Tibial artery (tissue), 4 donors: Measurements from ENCODE around the gene ZBTB46.

Experiments
- DNase-seq, 2 donors: peaks; one replicate each; pipeline ENCODE4 v3.0.0-alpha.2; 2019
- H3K27ac ChIP-seq, 2 donors: fragments of 200-600 bp; sonication (generic) in 1 of 2; 1 replicate in 1 of 2; 2 replicates in 1 of 2; pipeline ENCODE4 v1.5.1; 2018 to 2019; ENCODE audit warnings: mild to moderate bottlenecking in 1 of 2
- H3K27me3 ChIP-seq, 2 donors: fragments of 200-600 bp; sonication (generic) in 1 of 2; one replicate each; pipeline versions ENCODE4 v1.5.1 to v1.6.0; 2016 to 2019
- H3K36me3 ChIP-seq, 3 donors: fragments of 200-600 bp; sonication (generic) in 2 of 3; one replicate each; pipeline ENCODE4 v1.5.1; 2016 to 2019; ENCODE audit warnings: mild to moderate bottlenecking in 2 of 3
- H3K4me1 ChIP-seq, 4 donors: fragments of 200-600 bp; sonication (generic) in 2 of 4; 1 replicate in 3 of 4; 2 replicates in 1 of 4; pipeline ENCODE4 v1.5.1; 2016 to 2019
- H3K4me3 ChIP-seq, 2 donors: fragments of 200-600 bp; sonication (generic) in 1 of 2; 1 replicate in 1 of 2; 2 replicates in 1 of 2; pipeline ENCODE4 v1.5.1; 2018 to 2019; ENCODE audit warnings: mild to moderate bottlenecking in 2 of 2
- H3K9me3 ChIP-seq, 3 donors: fragments of 200-600 bp; sonication (generic) in 1 of 3; one replicate each; pipeline ENCODE4 v1.5.1; 2016 to 2019
- intact Hi-C: fragments of 100-400 bp; cut with DNase I; formaldehyde crosslinking; loops from one replicate; pipeline ENCODE4 v1.15.0; 2023; ENCODE audit warnings: low total_unique reads
- TF ChIP-seq, protein P1 (sequence below), 2 experiments: fragments of 200-600 bp in 1 of 2; fragments of 450-650 bp in 1 of 2; IDR thresholded peaks; one replicate each; pipeline ENCODE4 v1.5.1; 2017 to 2019; ENCODE audit warnings: antibody characterized with exemption in 2 of 2, mild to moderate bottlenecking in 1 of 2, moderate library complexity in 1 of 2

ZBTB46 gene

DNA sequence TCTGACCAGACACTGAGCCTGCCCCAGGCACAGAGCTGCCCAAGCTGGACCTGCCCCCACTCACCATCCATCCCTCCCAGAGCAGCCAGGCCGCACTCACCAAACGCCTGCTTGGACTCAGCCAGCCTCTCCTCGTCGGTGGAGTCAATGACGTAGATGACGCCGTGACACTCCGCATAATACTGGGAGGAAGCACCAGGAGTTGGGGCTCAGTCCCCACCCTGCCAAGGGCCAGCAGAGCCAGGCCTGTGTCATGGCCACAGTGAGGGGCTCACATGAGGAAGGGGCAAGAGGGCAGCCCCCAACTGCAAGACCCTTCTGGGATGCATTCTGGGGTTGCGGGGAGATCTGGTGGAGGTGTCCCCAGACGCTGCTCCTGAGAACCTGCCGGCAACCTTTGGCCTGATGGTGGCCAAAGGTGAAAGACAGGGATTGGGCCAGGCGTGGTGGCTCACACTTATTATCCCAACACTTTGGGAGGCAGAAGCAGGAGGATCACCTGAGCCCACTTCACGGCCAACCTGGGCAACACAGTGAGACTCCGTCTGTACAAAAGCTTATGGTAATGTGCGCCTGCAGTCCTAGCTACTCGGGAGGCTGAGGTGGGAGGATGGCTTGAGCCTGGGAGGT is 128.9 kb downstream of the ZBTB46 start:
- TF ChIP-seq, protein P1, sequence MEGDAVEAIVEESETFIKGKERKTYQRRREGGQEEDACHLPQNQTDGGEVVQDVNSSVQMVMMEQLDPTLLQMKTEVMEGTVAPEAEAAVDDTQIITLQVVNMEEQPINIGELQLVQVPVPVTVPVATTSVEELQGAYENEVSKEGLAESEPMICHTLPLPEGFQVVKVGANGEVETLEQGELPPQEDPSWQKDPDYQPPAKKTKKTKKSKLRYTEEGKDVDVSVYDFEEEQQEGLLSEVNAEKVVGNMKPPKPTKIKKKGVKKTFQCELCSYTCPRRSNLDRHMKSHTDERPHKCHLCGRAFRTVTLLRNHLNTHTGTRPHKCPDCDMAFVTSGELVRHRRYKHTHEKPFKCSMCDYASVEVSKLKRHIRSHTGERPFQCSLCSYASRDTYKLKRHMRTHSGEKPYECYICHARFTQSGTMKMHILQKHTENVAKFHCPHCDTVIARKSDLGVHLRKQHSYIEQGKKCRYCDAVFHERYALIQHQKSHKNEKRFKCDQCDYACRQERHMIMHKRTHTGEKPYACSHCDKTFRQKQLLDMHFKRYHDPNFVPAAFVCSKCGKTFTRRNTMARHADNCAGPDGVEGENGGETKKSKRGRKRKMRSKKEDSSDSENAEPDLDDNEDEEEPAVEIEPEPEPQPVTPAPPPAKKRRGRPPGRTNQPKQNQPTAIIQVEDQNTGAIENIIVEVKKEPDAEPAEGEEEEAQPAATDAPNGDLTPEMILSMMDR (IDR thresholded peaks at IDR 0.05): no peak
- Histone ChIP-seq H3K27ac (no peak overlapping the region), H3K27me3 (no peaks in the 10 kb centered on the region), H3K9me3 (no peaks in the 10 kb centered on the region), H3K36me3 (peaks cover 11 to 60% (median 50%) of the 10 kb centered on the region in 3 donors), H3K4me3 (no peak overlapping the region), H3K4me1 (peaks cover 0 to 43% (median 36%) of the 10 kb centered on the region in 4 donors)
- intact Hi-C loops: no loop called here
- DNase-seq: peak in 1 of 2 donors; percentile 59

DNA sequence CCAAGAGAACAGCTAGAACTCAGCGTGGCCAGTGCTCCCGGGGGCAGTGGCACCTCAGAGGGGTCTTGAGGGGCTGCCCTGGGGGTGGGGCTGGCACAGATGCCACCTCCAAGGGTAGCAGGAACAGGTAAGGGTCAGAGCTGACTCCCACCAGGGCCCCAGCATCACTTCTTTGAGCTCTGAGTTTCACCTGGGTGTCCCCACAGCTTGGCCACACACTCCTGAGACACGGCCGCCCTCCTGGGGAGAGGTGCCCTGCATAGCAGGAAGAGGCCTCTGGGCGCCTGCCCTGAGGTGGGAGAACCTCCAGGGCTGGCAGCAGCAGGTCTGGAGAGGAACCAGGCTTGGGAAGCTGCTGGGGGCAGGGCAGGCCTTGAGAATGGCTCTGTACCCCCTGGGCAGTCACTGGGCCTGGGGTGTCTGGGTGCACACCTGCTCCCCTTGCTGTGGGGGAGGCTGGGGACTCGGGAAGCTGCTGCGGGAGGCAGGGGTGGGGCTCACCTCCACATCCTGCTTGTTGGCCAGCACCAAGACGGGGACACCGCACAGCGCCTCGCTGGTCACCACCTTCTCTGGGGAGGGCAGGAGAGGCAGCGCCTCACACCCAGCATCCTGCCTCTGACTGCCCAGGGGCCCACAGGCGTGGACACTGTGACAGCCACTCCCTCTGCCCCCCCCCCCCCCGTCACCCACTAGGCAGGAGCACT is 129.6 kb downstream of the ZBTB46 start:
- Histone ChIP-seq H3K4me3 (no peak overlapping the region), H3K36me3 (peaks cover 11 to 60% (median 50%) of the 10 kb centered on the region in 3 donors), H3K4me1 (peaks cover 0 to 43% (median 37%) of the 10 kb centered on the region in 4 donors), H3K9me3 (no peaks in the 10 kb centered on the region), H3K27ac (no peak overlapping the region), H3K27me3 (no peaks in the 10 kb centered on the region)
- TF ChIP-seq, protein P1 (IDR thresholded peaks at IDR 0.05): no peak
- DNase-seq: peak in 1 of 2 donors; percentile 62
- intact Hi-C loops: no loop called here

DNA sequence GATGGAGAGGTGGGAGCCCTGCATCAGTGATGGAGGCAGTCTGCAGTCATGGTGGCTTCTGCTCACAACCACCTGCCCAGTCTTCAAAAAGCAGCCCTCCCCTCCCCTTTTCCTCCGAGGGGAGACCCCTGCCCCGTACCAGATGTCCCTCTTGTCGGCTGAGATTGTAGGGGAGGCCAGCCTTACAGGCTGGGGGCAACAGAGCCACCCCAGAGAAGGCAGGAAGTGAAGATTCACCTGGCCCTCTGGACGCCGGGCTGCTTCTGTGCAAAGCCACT is 130.1 kb downstream of the ZBTB46 start:
- TF ChIP-seq, protein P1 (IDR thresholded peaks at IDR 0.05): no peak
- no peaks in the 10 kb centered on the region for H3K9me3 ChIP-seq
- H3K4me3 ChIP-seq: no peak overlapping the region
- DNase-seq: no peak
- no peaks in the 10 kb centered on the region for H3K27me3 ChIP-seq
- H3K4me1 ChIP-seq: peaks cover 0 to 43% (median 35%) of the 10 kb centered on the region in 4 donors
- H3K36me3 ChIP-seq: peaks cover 11 to 56% (median 46%) of the 10 kb centered on the region in 3 donors
- H3K27ac ChIP-seq: no peak overlapping the region
- intact Hi-C loops: no loop called here

DNA sequence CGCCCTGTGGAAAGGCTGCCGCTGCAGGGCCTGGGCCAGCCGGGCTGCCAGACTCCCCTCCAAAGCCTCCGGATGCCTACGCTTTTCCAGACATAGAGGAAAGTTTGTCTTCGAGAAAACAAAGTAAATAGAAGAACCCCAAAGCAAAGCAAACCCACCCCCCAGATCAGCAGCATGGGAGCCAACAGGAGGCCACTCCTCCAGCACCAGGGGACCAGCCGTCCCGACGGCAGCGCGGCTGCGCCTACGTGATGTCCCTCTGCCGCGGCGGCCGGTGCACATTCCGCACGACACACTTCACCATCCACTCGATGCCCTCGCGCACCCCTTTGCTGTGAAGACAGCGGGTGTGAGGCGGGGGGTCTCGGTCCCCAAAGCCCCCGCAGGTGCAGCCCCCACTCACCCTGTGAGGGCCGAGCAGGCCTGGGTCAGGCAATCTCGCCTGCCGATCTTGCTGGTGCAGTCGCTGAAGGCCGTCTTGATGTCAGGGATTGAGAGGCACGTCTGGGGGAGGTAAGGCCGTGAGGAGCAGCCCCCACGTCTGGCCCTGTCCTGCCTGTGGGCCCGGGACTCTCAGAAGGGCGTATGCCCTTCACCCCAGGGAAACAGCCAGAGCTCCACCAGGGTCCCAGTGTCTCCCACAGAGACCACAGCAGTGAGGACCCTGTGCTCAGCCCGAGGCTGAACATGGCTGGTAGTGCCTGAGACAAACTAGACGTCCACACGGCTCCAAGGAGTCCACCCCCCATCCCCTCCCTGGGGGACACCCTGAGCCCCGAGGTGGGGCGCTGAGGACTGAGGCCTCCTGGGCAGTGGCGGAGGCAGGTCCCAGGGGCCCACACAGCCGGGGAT is 130.6 kb downstream of the ZBTB46 start:
- Histone ChIP-seq H3K9me3 (no peaks in the 10 kb centered on the region), H3K27me3 (no peaks in the 10 kb centered on the region), H3K4me3 (no peak overlapping the region), H3K4me1 (peaks cover 0 to 41% (median 34%) of the 10 kb centered on the region in 4 donors), H3K36me3 (peaks cover 5 to 52% (median 46%) of the 10 kb centered on the region in 3 donors), H3K27ac (no peak overlapping the region)
- peak in 1 of 2 donors; percentile 64 for DNase-seq
- TF ChIP-seq, protein P1 (IDR thresholded peaks at IDR 0.05): no peak
- intact Hi-C loops: no loop called here

DNA sequence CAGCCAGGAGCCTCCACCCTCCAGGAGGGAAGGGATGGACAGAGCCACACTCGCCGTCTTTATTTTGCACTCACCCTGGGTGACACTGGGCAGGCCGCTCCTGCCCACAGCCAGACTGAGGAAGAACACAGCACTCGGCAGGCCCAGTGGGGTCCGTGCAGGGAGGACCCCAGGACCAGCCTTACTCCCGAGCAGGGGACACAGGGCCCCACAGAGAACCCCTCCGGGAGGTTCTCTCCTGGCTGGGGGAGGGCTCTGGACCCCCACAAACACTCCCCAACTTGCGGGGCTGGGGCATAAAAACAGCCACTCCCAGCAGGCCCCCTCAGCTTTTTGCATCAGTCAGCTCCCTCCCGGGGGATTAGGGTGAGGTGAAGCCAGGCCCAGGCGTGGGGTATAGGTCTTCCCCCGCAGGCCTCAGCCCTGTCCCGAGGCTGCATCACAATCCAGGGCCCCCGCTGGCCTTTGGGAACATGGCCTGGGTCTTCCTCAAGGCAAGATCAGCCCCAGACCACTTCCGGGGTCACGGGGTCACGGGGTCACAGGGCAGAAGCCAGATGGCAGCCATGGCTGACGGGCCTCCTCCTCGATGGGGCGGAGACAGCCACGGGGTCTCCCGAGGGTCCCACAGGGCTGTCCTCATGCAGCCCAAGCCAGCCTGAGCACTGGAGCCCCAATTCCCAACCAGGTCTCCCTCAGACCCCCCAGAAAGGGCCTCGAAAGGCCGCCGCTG is 131.4 kb downstream of the ZBTB46 start:
- Histone ChIP-seq H3K36me3 (peaks cover 0 to 52% (median 49%) of the 10 kb centered on the region in 3 donors), H3K27ac (peak overlapping the region; percentile 47 to 56), H3K4me3 (no peak overlapping the region), H3K4me1 (peaks cover 0 to 43% (median 34%) of the 10 kb centered on the region in 4 donors), H3K9me3 (no peaks in the 10 kb centered on the region), H3K27me3 (no peaks in the 10 kb centered on the region)
- intact Hi-C loops: no loop called here
- TF ChIP-seq, protein P1 (IDR thresholded peaks at IDR 0.05): no peak
- DNase-seq: peak in 1 of 2 donors; percentile 67
